ENCODE measurements around the gene S100A6.

GRCh38 chr1:153563991-153564390 is 28.2 kb upstream of the S100A6 start:
- TF ChIP-seq, protein P1, sequence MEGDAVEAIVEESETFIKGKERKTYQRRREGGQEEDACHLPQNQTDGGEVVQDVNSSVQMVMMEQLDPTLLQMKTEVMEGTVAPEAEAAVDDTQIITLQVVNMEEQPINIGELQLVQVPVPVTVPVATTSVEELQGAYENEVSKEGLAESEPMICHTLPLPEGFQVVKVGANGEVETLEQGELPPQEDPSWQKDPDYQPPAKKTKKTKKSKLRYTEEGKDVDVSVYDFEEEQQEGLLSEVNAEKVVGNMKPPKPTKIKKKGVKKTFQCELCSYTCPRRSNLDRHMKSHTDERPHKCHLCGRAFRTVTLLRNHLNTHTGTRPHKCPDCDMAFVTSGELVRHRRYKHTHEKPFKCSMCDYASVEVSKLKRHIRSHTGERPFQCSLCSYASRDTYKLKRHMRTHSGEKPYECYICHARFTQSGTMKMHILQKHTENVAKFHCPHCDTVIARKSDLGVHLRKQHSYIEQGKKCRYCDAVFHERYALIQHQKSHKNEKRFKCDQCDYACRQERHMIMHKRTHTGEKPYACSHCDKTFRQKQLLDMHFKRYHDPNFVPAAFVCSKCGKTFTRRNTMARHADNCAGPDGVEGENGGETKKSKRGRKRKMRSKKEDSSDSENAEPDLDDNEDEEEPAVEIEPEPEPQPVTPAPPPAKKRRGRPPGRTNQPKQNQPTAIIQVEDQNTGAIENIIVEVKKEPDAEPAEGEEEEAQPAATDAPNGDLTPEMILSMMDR (conservative IDR thresholded peaks at IDR 0.05 in 1 of 2, IDR thresholded peaks at IDR 0.05 in 1 of 2; ENCODE audit: low read depth in 1 of 2, low read length in 2 of 2) = no peak
- TF ChIP-seq EZH2 (IDR thresholded peaks at IDR 0.05; ENCODE audit: low read length, missing control alignments) = no peak
